GM06990 (cell line): ENCODE data around the gene CA5A.

Experiments used
- DNase-seq: peaks from one replicate; pipeline ENCODE4 v3.0.0-alpha.2; 2011; ENCODE audit not compliant: insufficient read length; ENCODE audit errors: extremely low read depth
- H3K27me3 ChIP-seq: replicated peaks from 2 replicates; pipeline ENCODE4 v1.6.0; 2011; ENCODE audit warnings: low read length; ENCODE audit not compliant: control insufficient read depth, insufficient read depth
- H3K36me3 ChIP-seq: 2 replicates; pipeline ENCODE4 v1.5.1; 2011; ENCODE audit warnings: low read length; ENCODE audit not compliant: control insufficient read depth, insufficient read depth
- H3K4me3 ChIP-seq: replicated peaks from 2 replicates; pipeline ENCODE4 v1.5.1; 2011; ENCODE audit warnings: low read depth, mild to moderate bottlenecking, control low read depth, low read length
- TF ChIP-seq, protein P1 (sequence below): IDR thresholded peaks from 2 replicates; pipeline ENCODE4 v1.5.1; 2011; ENCODE audit warnings: low read length, control low read depth, mild to moderate bottlenecking, inconsistent platforms; ENCODE audit not compliant: insufficient read depth, poor library complexity, severe bottlenecking

Gene CA5A

DNA sequence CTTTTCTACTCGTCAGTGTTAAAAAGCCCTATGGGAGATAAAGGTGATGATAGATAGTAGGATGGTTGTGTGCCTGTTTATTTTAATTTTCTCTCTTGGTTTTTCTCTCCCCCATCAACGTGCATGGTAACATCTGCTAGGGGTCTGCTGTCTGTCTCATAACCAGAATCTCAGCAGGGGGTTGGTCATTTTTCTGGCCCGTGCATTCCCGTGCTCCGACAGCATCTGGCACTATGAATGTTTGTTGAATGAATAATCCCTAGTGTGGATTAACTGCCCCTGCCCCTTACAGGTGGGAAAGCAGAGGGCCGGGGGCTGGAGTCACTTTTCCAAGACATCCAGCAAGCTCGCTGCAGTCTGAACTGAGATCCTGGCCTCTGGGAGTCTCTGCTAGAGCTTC is 6.3 kb downstream of the CA5A start:
- DNase-seq, result no peak
- no peak overlapping the region for H3K4me3 ChIP-seq

DNA sequence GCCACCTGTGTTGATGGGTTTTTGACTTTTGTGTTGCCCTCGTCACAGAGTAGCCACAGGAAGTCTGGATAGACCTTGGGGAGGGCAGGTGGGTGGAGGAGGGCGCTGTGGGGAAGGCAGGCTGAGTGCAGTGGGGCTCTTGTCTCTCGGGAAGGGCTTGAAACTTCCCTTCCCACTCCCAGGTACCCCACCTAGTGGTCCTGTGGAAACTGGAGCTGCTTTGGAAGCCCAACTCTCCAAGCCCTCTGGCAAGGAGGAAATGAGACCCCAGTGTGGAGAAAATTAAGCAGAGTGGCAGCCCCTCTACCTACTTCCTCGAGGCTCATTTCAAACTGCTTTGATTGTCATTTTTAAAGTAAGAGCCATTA is 9.2 kb downstream of the CA5A start:
- no peaks in the 10 kb centered on the region for H3K27me3 ChIP-seq
- no peaks in the 10 kb centered on the region for H3K36me3 ChIP-seq
- TF ChIP-seq, protein P1, sequence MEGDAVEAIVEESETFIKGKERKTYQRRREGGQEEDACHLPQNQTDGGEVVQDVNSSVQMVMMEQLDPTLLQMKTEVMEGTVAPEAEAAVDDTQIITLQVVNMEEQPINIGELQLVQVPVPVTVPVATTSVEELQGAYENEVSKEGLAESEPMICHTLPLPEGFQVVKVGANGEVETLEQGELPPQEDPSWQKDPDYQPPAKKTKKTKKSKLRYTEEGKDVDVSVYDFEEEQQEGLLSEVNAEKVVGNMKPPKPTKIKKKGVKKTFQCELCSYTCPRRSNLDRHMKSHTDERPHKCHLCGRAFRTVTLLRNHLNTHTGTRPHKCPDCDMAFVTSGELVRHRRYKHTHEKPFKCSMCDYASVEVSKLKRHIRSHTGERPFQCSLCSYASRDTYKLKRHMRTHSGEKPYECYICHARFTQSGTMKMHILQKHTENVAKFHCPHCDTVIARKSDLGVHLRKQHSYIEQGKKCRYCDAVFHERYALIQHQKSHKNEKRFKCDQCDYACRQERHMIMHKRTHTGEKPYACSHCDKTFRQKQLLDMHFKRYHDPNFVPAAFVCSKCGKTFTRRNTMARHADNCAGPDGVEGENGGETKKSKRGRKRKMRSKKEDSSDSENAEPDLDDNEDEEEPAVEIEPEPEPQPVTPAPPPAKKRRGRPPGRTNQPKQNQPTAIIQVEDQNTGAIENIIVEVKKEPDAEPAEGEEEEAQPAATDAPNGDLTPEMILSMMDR, result peak; percentile 8
- H3K4me3 ChIP-seq, result no peak overlapping the region
- DNase-seq, result no peak

More for the DNA sequence above, 6.3 kb downstream of the CA5A start:
- Histone ChIP-seq H3K27me3 (no peaks in the 10 kb centered on the region), H3K36me3 (no peaks in the 10 kb centered on the region)
- TF ChIP-seq, protein P1, result no peak

DNA sequence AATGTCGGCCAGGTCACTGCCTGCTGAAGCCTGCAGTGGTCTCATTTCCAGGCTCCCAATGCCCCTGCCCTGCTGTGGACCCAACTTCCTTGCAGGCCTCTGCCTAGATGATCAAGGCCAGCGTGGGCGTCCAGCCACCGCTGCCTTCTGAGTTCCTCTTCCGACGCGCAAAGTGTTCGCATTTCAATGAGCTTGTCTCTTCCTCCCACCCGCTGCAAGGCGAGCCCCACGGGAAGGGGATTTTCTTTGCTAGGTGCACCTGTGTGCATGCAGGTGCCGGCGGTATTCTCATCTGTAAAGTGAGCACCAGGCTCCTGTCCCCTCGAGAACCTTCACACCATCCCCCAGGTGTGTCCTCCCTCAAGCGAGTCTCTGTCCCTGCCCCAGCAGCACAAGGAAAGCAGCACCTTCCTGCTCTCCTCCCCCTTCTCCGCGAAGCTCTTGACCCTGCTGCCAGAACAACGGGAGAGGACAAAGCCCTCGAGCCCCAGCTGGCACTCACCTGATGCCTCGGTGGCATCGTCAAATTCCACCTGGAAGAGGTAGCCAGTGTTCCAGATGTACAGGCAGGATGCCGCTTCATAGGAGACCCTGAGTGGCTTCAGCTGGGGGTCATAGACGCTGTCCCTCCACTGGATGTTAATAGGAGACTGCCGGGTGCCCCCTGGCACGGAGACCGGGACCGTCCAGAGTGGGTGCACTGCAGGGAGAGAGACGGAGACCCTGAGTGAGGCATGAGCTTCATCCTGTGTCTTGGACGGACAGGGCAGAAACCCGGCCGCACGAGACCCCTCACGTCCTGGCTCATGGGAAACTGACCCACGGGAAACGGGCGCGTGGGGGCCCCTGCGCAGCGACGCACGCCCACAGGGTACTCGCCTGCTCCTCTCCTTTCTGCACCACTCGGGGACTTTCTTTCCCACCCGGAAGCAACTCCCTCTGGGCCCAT is 9.8 kb downstream of the CA5A start:
- H3K27me3 ChIP-seq, result no peaks in the 10 kb centered on the region
- H3K4me3 ChIP-seq, result no peak overlapping the region
- H3K36me3 ChIP-seq, result no peaks in the 10 kb centered on the region
- DNase-seq, result no peak
- TF ChIP-seq, protein P1, result no peak

DNA sequence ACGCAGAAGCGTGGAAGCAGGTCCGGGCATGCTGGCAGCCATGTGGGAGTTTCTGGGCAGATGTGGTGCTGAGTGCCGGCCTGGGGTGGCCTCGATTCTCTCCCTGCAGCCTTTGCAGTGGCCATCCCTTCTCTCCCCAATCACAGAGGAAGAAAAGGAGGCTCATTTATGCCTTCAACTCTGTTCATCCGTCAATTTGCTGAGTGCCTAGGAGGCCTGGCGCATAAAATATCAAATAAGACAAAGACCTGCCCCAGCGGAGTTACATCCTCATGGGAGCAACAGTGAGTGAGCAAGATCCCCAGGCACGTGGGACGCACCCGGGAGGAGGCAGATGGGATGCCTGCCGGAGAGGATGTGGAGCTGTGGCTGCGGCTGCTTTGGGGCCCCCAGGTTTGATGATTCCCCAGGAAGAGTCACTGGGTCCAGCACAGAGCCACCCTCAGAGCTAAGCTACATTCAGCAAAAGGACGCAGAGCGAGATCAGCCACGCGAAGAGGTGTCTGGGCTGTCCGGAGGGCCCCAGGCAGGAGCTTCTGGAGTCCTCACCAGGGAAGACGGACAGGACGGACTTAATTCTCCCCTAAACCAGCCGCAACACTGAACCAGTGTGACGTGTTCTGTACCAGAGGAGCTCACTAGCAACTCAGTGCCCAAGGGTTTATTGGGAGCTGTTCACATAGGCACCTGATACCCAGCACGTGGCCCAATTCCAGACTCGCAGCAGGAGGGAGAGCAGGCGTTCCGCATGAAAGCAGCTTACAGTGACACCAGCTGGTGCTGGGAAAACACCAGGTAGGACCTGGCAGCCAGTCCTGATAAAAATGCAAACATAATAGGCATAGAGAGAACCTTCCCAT is 11.3 kb downstream of the CA5A start:
- no peak for DNase-seq
- TF ChIP-seq, protein P1, result no peak
- Histone ChIP-seq H3K4me3 (no peak overlapping the region), H3K36me3 (no peaks in the 10 kb centered on the region), H3K27me3 (no peaks in the 10 kb centered on the region)

DNA sequence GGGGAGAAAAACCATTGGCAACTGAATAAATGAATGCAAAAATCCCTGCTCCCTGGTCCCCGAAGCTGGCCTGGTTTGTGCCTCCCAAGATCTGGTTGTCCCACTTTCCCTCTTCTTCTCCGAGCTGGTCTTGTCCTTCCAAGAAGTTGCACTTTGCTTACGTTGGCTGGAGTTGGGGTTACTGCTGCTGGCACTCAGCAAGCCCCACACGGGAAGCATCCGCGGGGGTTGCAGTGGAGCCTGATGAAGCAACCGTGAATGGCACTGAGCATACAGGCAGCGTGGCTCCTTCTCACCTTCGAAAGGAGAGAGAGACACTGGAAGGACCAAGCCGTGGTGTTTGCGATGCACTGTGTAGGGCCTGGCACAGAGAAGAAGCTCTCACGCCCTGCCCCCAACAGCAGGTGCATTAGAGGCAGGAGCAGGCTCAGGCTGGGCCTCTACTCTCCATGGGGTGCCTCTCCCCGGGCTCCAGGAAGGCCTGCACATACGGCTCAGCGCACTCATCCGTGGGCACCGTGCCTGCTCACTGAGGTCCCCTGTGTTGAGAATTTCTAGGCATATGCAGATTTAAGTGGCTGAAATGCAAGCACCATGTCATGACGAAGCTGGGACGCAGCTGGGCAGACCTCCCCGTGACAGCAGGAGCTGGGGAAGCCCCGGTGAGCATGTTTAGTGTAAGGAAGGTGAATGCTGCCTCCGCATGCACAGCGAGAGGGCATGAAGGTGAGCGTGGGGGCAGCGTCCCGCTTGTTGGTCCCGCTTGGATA is 12.1 kb downstream of the CA5A start:
- H3K4me3 ChIP-seq, result no peak overlapping the region
- DNase-seq, result peak; percentile 73
- TF ChIP-seq, protein P1, result no peak
- H3K27me3 ChIP-seq, result no peaks in the 10 kb centered on the region
- H3K36me3 ChIP-seq, result no peaks in the 10 kb centered on the region
